C4-2B (cell line): ENCODE measurements around the gene CES2.
A peak's percentile ranks its signal among the peaks of the same experiment; 100 is the strongest.
"Not testable (repeated sequence)": the region's sequence is repeated elsewhere in the genome, so short reads cannot be mapped to it uniquely, and the experiment has no call there.

Experiments used
- H3K27ac ChIP-seq: fragments of 450-650 bp; 2 replicates; pipeline ENCODE4 v1.5.1; 2017
- ZFX ChIP-seq: fragments of 450-650 bp; IDR thresholded peaks from 2 replicates; pipeline ENCODE4 v1.6.1; 2017
- TF ChIP-seq, protein P1 (sequence below): fragments of 450-650 bp; conservative IDR thresholded peaks from 2 replicates; pipeline ENCODE4 v1.5.1; 2017; ENCODE audit warnings: mild to moderate bottlenecking

CES2 gene

DNA sequence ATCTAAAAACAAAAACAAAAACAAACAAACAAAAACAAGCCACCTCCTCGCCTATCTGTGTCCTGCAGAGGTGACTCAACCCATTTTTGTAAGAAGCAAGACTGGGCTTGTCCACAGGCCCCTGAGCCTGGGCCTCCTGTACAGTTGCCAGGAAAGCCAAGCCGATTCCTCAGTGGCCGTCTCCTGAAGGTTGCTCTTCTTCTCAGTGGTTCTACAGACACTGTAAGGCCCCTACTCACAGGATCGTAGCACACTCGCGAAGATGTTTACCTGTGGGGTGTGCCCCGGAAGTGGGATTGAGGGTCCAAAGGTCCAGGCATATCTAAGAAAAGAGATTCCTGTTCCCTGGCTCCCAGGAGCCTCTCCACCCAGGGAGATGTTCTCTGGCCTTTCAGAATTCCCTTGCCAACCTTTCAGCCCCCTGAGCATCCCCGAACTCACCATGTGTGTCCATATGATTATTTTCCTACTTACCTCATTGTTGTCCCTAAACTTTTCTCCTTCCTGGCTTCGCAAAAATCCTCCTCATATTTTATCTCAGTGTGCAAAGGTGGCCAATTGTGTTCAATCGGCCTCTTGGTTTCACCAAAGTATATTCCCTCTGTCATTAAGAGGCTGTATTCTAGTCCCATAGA lies 18.3 kb downstream of the CES2 start:
- TF ChIP-seq ZFX = no peak
- TF ChIP-seq, protein P1, sequence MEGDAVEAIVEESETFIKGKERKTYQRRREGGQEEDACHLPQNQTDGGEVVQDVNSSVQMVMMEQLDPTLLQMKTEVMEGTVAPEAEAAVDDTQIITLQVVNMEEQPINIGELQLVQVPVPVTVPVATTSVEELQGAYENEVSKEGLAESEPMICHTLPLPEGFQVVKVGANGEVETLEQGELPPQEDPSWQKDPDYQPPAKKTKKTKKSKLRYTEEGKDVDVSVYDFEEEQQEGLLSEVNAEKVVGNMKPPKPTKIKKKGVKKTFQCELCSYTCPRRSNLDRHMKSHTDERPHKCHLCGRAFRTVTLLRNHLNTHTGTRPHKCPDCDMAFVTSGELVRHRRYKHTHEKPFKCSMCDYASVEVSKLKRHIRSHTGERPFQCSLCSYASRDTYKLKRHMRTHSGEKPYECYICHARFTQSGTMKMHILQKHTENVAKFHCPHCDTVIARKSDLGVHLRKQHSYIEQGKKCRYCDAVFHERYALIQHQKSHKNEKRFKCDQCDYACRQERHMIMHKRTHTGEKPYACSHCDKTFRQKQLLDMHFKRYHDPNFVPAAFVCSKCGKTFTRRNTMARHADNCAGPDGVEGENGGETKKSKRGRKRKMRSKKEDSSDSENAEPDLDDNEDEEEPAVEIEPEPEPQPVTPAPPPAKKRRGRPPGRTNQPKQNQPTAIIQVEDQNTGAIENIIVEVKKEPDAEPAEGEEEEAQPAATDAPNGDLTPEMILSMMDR = no peak
- no peak overlapping the region for H3K27ac ChIP-seq

DNA sequence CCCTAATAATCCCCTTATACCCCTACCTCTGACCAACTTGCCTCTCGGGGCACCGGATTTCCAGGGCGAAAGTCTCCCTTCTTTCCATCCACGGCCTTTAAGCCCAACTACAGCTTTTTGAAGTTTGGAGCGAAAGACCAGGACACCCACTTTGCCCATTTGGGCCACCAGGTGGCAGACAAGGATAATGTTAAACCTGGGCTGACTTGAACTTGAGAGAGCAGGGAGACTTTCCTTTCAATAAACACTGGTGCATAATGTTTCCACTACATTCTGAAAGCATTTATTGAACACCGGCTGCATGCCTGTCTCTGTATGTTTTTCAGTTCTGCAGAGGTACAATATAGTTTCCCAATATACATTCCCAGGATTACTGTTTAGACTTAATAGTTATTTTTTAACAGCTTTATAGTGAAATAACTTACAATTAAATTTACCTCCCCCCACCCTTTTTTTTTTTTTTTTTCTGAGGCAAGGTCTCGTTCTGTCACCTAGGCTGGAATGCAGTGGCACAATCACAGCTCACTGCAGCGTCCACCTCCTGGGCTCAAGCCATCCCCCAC lies 18.9 kb downstream of the CES2 start:
- TF ChIP-seq ZFX = no peak
- TF ChIP-seq, protein P1 = peak; percentile 87
- no peak overlapping the region for H3K27ac ChIP-seq

DNA sequence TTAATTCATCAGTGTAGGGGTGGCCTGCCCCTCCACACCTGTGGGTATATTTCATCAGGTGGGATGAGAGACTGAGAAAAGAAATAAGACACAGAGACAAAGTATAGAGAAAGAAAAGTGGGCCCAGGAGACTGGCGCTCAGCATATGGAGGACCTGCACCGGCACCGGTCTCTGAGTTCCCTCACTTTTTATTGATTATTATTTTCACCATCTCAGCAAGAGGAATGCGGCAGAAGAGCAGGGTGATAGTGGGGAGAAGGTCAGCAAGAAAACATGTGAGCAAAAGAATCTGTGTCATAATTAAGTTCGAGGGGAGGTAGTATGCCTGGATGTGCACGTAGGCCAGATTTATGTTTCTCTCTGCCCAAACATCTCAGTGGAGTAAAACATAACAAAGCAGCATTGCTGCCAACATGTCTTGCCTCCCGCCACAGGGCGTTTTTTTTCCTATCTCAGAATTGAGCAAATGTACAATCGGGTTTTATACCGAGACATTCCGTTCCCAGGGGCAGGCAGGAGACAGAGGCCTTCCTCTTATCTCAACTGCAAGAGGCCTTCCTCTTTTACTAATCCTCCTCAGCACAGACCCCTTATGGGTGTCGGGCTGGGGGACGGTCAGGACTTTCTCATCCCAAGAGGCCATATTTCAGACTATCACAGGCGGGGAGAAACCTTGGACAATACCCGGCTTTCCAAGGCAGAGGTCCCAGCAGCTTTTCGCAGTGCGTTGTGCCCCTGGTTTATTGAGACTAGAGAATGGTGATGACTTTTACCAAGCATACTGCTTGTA lies 20.2 kb downstream of the CES2 start:
- not testable (repeated sequence) for H3K27ac ChIP-seq

GRCh38 chr16:66956154-66956457 lies 20.8 kb downstream of the CES2 start:
- not testable (repeated sequence) for H3K27ac ChIP-seq

DNA sequence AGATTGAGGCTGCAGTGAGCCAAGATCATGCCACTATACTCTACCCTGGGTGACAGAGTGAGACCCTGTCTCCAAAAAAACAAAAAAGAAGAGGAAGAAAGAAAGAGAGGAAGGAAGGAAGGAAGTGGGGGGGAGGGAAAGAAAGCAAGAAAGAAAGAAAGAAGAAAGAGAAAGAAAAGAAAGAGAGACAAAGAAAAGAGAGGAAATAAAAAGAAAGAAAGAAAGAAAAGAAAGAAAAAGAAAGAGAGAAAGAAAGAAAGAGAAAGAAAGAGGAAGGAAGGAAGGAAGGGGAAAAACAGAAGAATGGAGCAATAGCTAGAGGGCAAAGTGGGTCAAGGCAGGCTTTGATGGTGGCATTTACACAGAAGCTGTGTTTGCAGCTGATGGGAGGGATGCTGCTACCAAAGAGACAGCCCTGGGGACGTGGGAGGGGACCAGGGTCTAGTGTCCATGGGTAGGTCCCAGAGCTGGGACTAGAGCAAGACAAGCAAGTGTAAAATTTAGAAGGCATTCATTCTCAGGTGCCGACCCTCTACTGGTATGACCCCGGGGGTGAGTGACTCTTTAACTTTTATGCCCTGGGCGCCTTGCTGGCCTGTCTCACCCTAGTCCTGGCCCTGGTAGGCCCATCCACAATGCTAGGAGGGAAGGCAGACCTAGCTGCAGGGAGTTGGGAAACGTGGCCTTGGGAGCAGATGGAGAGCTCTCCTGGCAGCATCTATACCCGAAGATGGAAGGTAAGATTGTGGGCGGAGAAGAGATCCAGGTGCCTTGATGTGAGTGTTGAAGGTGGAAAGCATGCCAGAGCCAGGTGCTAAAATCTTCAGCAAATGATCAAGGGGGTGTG lies 23.8 kb downstream of the CES2 start:
- no peak for TF ChIP-seq ZFX
- TF ChIP-seq, protein P1 = no peak
- no peak overlapping the region for H3K27ac ChIP-seq

GRCh38 chr16:66959704-66960161 lies 24.4 kb downstream of the CES2 start:
- no peak overlapping the region for H3K27ac ChIP-seq
- TF ChIP-seq ZFX = no peak

GRCh38 chr16:66960270-66960669 lies 25.0 kb downstream of the CES2 start:
- H3K27ac ChIP-seq = no peak overlapping the region
- TF ChIP-seq, protein P1 = no peak
- no peak for TF ChIP-seq ZFX

DNA sequence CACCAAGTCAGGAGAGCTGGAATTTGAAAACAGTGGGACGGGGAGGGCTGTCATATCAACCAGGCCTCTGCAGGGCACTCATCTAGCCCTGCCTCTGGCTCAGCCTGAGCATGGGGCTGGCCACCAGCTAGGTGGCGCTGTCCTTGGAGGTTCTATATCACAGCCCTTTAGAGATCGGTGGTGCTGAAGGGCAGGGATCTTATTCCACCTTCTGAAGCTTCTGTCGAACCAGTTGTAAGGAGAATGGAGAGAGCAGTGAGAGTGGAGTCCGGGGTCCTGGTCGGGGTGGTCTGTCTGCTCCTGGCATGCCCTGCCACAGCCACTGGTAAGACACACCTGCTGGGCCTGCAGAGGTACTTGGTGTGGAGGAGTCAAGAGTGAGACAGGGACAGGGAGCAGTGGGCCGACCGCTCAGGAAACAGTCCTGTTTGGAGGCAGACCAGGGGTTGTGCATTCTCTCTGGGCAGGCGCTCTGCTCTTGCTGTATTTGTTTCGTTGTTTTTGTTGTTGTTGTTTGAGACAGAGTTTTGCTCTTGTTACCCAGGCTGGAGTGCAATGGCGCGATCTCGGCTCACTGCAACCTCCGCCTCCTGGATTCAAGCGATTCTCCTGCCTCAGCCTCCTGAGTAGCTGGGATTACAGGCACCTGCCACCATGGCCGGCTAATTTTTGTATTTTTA lies 25.9 kb downstream of the CES2 start, which contains the start of gene CES3:
TSS of gene CES3 (plus strand) at position 202 of the 680 bp plus-strand sequence. CDS start at position 244, 42 bp downstream.
- TF ChIP-seq ZFX = no peak
- TF ChIP-seq, protein P1 = peak; percentile 90
- H3K27ac ChIP-seq = peak within 1 kb of the TSS; percentile 33
